HT1080 (cell line): ENCODE results near the gene GFY. TPM values are rescaled to one million over a fixed set of nuclear protein-coding genes. Genes with fewer than 3 reads are reported as not detected.
"Not testable (repeated sequence)": the region's sequence is repeated elsewhere in the genome, so short reads cannot be mapped to it uniquely, and the experiment has no call there.

Experiments
- DNase-seq: peaks from one replicate; pipeline ENCODE4 v3.0.0-alpha.2; 2015; ENCODE audit warnings: low read depth
- total RNA-seq: library from RNA; depleted of rRNA; stranded (reverse); fragments of >200 nt; shearing (Covaris generic); gene quantifications from 2 replicates; pipeline ENCODE4 v1.2.3, GENCODE V29; 2014

Gene GFY
- total RNA-seq, 1 experiment from 2014 or later, result not detected

DNA sequence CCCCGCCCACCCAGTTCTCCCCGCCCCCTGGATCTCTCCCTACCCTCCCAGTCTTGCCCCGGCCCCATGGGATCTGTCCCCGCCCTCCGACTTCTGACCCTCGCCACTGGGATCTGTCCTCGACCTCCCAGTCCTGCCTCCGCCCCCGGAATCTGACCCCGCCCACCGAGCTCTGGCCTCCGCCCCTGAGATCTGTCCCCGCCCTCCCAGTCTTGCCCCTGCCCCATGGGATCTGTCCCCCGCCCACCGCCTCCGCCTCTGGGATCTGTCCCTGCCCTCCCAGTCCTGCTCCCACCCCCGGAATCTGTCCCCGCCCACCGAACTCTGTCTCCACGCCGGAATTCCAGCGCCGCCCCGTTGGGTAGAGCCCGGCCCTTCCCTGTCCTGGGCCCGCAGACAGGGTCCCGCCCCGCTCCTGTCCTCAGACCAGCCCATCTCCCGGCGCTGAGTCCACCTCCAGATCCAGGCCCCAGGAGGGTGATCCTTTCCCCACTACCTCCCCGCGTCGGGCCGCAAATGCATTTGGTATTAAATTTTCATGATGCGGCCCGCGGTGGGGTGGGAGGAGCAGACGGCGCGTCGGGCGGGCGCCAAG, 17.7 kb downstream of the GFY start:
- peak; percentile 73 for DNase-seq

DNA sequence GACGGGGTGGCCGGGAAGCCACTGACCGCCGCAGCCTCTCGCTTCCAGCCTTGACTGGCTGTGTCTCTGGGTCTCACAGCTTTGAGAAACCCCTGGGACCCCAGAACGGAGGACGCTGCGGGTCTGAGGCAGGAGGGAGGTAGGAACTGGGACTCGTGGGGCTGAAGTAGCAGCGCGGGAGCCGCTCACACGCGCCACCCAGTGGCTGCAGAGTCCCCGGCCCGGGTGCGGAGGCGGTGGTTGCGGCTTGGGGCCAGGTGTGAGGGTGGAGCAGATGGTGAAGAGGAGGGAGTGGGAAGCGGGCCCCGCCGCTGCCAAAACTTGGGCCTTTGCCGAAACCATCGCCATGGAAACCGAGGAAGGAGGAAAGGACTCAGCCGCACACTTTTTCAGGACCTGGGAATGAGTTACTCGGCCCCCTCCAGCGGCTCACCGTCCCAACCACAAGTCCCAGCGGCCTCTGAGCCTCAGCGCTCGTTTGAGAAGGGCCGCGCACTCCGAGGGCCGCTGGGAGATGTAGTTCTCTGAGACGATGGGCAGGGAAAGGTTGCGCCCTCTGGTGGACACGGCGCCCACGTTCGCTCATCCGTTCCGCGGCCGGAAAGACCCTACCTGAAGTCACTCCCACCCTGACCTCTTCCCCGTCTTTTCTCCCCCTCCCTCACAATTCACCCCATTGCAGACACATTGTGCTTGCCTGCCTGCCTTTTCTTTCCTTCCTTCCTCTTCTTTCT, 18.3 kb downstream of the GFY start:
- DNase-seq, result peak; percentile 92

DNA sequence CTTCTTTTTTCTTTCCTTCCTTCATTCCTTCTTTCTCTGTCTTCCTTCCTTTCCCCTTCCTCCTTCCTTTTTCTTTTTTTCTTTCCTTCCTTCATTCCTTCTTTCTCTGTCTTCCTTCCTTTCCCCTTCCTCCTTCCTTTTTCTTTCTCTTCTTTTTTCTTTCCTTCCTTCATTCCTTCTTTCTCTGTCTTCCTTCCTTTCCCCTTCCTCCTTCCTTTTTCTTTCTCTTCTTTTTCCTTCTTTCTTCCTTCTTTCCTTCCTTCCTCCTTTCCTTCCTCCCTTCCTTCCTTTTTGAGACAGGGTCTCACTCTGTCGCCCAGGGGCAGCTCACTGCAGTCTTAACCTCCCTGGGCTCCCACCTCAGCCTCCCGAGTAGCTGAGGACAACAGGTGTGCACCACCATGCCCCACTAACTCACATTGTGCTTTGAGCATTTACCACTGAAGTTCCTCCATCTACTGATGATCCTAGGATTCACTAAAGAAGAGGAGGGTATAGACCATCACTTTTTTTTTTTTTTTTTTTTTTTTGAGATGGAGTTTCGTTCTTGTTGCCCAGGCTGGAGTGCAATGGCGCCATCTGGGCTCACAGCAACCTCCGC, 19.0 kb downstream of the GFY start:
- DNase-seq, result not testable (repeated sequence)

DNA sequence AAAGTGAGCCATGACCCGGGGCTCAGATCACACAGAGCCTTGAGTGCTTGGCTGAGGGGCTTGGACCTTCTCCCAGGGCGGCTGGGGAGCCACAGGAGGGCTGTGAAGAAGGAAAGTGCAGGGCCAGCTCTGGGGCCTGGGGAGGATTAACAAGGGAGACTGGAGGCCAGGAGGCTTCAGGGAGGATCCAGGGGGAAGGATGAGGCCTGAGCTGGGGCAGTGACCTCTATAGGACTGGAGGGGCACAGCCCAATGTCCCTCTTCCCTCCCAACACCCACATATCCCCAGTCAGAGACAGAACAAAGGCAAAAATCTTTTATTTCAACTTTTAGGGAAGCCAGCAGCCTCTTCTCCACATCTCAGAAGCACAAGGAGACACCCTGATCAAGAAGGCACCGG, 20.8 kb downstream of the GFY start:
- DNase-seq, result no peak

DNA sequence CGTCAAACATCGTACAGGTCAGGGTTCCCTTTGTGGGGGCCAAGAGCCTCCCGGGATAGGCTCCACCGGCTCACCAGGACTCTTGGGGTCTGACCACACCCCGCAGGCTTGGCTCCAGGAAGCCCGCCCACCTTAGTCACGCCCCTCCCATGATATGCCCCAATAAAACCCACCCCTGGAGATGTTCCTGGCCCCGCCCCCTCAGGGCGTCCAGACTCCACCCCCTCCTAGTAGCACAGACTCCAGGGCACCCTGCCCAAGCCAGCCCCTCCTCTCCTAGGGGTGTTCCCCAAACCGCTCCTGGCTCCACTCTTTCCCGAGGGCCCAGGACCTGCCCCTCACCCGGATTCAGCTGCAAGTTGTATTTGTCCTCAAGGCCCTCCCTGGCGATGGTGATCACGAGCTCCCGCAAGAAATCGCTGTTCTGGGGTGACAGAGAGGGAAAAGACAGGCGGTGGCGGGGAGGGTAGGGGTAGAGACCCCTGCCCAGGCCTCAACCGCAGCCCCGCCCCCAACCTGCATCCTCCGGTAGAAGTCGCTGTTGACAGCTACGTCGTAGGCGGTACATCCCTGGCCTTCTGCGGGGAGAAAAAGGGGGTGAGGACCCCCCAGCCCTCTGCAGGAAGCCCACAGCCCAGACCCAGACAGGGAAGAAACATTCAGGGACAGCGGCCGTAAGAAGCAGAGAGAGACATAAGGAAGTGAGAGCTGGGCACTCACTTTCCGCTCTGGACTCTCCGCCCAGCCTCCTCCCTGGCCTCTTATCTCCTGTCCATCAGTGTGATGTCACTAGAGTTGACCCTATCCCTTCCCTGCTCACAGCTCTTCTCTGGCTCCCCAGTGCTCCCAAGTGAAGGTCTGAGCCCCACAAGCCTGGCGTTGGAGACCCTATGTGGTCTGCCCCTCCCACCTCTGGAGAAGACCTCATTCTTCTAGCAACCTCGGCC, 22.6 kb downstream of the GFY start:
- DNase-seq, result no peak

DNA sequence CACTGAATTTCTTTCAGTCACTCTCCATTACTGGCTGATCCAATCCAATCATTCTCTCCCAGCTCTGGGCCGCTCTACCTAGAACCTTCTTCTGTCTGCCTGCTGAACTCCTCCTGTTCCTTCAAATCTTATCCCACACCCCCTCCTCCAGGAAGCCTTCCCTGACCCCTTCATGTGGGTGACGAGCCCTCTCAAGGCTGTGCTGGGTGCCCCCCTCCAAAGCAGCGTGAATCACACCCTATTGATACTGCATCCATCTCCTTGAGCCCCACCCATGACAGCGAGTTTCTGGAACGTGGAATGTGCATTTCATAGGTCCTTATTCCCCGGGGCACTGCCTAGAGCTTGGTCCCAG, 23.2 kb downstream of the GFY start:
- DNase-seq, result no peak

DNA sequence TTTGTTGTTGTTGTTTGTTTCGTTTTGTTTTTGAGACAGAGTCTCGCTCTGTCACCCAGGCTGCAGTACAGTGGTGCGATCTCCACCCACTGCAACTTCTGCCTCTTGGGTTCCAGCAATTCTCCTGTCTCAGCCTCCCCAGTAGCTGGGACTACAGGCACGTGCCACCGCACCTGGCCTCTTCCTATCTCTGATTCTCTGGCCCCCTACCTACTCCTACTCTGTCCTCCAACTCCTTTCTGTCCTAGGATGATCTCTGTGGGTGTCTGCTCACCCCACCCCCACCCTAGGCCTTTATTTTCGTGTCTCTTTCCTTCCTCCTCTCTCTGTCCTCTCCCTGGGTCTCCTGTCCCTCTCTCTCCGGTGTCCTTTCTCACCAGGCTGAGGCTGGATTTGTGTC, 25.2 kb downstream of the GFY start:
- DNase-seq, result no peak

DNA sequence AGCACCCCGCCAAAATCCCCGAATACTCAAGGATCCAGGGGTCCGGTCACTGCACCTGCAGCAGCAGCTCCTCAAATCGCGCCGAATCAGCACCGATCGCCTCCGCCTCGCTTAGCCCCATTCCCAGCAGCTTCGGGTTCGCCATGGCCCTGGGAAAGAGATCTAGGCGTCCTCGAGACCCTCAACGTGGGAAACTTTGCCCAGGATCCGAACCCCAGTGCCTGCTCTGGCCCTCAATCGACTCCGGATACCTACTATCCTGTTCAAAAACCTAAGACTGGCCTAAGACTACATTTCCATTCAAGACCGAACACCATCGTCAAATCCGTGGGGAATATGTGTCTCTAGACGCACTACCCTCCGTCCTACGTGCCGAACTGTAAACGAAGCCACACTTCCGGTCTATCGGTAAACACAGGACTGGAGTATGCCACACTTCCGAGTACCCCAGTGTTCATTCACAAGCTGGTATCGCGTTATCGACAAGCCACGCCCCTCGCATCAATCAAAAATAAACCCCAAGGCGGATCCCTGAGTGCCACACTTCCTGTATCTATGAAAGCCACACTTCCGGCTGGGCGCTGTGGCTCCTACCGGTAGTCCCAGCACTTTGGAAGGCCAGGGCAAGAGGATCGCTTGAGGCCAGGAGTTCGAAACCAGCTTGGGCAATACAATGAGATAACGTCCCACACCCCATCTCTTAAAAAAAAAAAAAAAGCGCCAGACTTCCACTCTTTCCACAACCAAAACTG, 26.4 kb downstream of the GFY start, which contains the start of gene PIH1D1:
TSS of gene PIH1D1 (minus strand) at position 385 of the 752 bp plus-strand sequence. CDS start at position 145, 240 bp downstream.
- DNase-seq, result peak; percentile 99

DNA sequence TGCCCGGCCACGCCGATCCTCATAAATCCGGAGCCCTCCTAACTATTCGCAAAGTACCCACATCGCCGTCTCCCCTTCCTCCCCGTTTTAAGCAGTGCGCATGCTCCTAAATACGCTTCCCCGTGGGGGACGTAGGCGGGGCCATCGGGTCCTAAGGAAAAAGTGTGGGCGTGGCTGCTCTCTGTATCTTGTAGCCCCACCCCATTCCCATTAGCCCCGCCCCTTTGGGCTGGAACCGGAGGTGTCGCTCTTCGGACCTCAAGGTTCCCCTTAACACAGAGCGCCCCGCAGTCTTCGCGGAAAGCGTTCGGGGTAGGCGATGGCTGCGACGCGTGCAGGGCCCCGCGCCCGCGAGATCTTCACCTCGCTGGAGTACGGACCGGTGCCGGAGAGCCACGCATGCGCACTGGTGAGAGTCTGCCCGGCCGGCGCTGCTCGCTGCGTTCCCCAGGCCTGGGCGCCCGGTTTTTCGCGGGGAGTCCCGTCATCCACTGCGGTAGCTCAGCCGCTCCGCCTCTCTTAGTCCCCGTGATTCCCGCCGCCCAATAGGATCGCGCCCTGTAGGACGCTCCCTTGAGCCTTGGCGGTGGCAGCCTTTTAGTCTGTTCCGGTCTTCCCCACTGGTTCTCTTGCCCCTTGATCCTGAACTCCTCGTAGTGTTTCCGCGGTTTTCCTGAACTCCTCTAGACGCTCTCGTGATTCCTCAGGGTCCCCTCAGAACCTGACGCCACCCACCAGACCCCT, 28.0 kb downstream of the GFY start, which contains the start of gene ALDH16A1:
TSS of gene ALDH16A1 (plus strand) at position 213 of the 744 bp plus-strand sequence. CDS start at position 320, 107 bp downstream.
- DNase-seq, result peak; percentile 96

DNA sequence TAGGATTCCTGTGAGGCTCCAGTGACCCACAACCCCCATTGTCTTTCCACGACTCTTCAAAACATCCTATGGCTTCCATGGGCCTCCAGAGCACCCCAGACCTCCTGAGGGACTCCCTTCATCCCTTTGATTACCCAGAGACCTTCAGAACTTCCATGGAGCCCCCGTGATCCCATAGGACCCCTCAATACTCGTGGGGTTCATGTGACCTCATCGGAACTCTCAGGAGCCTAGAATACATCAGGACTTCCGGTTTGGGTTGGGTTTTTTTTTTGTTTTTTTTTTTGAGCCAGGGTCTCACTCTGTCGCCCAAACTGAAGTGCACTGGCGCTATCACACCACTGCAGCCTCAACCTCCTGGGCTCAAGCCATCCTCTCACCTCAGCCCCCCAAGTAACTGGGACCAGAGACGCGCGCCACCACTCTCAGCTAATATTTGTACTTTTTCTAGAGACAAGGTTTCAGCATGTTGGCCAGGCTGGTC, 28.6 kb downstream of the GFY start:
- DNase-seq, result no peak

DNA sequence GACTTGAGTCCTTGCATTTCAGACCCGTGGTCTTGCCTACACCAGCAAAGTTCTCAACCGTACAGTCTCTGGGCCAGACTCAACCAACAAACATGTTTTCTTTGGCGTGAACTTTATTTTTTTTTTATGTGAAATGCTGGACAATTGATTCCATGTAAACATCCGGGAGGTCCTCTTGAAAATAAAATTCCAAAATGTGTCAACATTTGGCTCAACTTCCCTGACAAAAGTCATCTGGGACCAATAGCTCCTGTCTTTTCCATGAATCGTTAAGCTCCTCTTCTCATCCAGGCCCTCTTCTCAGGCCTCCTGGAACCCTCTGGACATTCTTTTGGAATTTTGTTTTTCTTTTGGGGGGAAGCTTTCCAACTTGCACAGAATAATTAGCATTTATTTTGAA, 30.6 kb downstream of the GFY start:
- DNase-seq, result no peak

DNA sequence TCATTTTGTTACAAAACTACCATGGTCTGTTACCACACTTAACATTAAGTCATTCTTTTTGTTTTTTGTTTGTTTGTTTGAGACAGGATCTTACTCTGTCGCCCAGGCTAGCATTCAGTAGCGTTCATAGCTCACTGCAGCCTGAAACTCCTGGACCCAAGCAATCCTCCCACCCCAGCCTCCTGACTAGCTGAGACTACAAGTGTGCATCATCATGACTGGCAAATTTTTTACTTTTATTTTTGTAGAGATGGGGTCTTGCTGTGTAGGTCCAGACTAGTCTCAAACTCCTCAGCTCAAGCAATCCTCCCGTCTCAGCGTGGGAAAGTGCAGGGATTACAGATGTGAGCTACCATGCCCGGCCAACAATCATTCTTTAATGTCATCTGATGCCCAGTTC, 31.1 kb downstream of the GFY start:
- DNase-seq, result no peak

DNA sequence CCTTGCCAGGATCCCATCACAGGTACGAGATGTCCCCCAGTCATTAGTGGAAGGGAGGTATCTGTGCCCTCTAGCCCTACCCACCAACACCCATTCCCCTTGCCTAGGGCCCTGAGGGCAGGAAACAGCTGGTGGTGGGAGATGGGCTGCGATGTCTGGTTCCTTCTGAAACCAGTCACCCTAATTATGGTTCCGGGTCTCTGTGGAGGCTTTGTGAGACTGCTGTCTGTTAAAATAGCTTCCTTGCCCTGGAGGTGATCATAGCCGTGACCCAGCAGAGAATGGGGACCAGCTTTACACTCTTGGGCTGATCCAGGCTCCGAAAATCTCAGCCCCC, 33.3 kb downstream of the GFY start:
- DNase-seq, result no peak

DNA sequence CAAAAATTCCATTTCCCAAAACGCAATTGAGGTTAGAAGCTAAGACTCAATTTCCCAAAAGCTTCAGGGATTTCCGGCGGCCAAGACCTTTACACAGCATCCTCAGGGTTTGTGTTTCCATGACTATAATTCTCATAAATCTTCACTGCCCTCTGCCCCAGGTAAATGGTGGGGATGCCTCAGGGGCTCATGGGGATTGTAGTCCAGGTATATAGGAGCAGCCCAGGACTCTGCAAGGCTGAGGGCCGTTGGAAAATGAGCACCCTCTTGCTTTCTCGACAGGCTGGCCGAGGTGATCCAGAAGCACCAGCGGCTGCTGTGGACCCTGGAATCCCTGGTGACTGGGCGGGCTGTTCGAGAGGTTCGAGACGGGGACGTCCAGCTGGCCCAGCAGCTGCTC, 34.2 kb downstream of the GFY start:
- DNase-seq, result no peak

DNA sequence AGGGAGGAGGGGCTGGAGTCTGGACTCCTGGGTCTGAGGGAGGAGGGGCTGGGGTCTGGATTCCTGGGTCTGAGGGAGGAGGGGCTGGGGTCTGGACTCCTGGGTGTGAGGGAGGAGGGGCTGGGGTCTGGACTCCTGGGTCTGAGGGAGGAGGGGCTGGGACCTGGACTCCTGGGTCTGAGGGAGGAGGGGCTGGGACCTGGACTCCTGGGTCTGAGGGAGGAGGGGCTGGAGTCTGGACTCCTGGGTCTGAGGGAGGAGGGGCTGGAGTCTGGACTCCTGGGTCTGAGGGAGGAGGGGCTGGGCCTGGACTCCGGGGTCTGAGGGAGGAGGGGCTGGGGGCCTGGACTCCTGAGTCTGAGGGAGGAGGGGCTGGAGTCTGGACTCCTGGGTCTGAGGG, 35.9 kb downstream of the GFY start:
- DNase-seq, result not testable (repeated sequence)

DNA sequence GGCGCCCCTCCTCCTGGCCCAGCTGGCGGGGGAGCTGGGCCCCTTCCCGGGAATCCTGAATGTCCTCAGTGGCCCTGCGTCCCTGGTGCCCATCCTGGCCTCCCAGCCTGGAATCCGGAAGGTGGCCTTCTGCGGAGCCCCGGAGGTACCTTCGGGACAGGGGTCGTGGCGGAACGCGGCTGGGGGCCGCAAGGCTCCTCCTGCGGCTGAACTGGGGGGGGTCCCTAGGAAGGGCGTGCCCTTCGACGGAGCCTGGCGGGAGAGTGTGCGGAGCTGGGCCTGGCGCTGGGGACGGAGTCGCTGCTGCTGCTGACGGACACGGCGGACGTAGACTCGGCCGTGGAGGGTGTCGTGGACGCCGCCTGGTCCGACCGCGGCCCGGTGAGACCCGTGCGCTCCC, 36.5 kb downstream of the GFY start:
- no peak for DNase-seq

DNA sequence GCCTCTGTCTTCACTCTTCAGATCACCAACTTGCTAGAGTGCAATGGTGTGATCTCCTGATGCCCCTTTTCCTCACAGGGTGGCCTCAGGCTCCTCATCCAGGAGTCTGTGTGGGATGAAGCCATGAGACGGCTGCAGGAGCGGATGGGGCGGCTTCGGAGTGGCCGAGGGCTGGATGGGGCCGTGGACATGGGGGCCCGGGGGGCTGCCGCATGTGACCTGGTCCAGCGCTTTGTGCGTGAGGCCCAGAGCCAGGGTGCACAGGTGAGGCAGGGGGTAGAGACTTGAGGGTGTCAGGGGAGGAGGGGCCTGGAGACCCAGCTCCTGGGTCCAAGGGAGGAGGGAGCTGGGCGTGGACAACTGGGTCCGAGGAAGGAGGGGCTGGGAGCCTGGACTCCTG, 37.3 kb downstream of the GFY start:
- no peak for DNase-seq

DNA sequence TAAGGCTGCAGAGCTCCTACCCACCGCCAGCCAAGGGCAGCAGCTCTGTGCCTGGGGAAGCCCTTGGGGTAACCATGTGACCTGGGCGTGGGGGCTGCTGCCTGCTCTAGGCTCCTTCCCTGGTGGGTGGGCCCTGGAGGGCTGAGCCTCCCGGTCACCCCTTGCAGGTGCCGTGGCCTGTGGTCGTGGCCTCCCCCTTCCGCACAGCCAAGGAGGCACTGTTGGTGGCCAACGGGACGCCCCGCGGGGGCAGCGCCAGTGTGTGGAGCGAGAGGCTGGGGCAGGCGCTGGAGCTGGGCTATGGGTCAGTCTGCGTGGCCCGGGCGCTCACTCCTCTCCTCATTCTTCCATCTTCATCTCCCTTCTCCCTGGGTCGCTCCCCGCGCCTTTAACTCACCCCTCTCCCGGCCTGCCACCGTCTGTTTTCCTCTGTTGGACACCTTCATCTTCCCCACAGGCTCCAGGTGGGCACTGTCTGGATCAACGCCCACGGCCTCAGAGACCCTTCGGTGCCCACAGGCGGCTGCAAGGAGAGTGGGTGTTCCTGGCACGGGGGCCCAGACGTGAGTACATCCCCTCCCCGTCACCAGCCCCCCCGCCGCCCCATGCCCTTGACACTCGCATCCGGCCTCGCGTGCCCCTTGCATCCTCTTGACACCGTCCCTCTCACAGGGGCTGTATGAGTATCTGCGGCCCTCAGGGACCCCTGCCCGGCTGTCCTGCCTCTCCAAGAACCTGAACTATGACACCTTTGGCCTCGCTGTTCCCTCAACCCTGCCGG, 39.0 kb downstream of the GFY start:
- DNase-seq, result no peak

DNA sequence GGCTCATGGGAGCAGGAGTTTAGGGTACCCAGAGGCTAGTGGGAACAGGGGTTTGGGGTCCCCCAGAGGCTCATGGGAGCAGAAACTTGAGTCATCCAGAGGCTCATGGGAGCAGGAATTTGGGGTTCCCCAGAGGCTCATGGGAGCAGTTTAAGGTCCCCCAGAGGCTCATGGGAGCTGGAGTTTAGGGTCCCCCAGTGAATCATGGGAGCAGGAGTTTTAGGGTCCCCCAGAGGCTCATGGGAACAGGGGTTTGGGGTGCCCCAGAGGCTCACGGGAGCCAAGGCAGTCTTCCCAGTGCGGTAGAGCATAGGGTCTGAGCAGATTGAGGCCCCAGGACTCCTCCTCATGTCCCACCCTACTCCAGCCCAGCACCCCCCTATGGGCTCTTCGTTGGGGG, 40.2 kb downstream of the GFY start:
- no peak for DNase-seq
